ENCODE data around the gene USP10. TPM values are rescaled to one million over a fixed set of nuclear protein-coding genes. Genes with fewer than 3 reads are reported as not detected.

Gene USP10
- total and polyA plus RNA-seq, 9 donors, result 30.6 to 73.4 (median 57.3) TPM

GRCh38 chr16:84819644-84820304, 120.0 kb downstream of the USP10 start, which contains the start of gene CRISPLD2:
TSS of gene CRISPLD2 (plus strand) at chr16:84819985. CDS start at chr16:84838496, 18,511 bp downstream.
- Histone ChIP-seq H3K27ac (ENCODE audit: low read length) (no peak within 1 kb of the TSS), H3K27me3 (ENCODE audit: control insufficient read depth, insufficient read depth, low read length) (peaks cover 34% of the 10 kb centered on the region), H3K4me1 (ENCODE audit: control insufficient read depth, insufficient read depth, low read length) (peaks cover 30% of the 10 kb centered on the region), H3K9me3 (replicated peaks; ENCODE audit: control insufficient read depth, low read depth, low read length) (no peaks in the 10 kb centered on the region), H3K36me3 (ENCODE audit: control insufficient read depth, insufficient read depth, low read length) (no peaks in the 10 kb centered on the region), H3K4me3 (ENCODE audit: low read length) (peak within 1 kb of the TSS; percentile 48)
- peak; percentile 93 for DNase-seq
- WGBS (ENCODE audit: insufficient coverage), result 2% methylated on average over 48 of the region's 53 CpGs

- H3K36me3 ChIP-seq (ENCODE audit: control insufficient read depth, insufficient read depth, low read length), result no peaks in the 10 kb centered on the region
- H3K4me1 ChIP-seq (ENCODE audit: control insufficient read depth, insufficient read depth, low read length), result peaks cover 30% of the 10 kb centered on the region
- H3K9me3 ChIP-seq (replicated peaks; ENCODE audit: control insufficient read depth, low read depth, low read length), result no peaks in the 10 kb centered on the region
- peak overlapping the region; percentile 48 for H3K4me3 ChIP-seq (ENCODE audit: low read length)
- DNase-seq, result no peak
- peaks cover 31% of the 10 kb centered on the region for H3K27me3 ChIP-seq (ENCODE audit: control insufficient read depth, insufficient read depth, low read length)
- WGBS (ENCODE audit: insufficient coverage), result 54% methylated on average over 7 of the region's 8 CpGs
- no peak overlapping the region for H3K27ac ChIP-seq (ENCODE audit: low read length)
Observed at GRCh38 chr16:84820305-84820684, 120.5 kb downstream of the USP10 start.

- no peak for DNase-seq
- H3K4me1 ChIP-seq (ENCODE audit: control insufficient read depth, insufficient read depth, low read length), result peaks cover 26% of the 10 kb centered on the region
- no peaks in the 10 kb centered on the region for H3K9me3 ChIP-seq (replicated peaks; ENCODE audit: control insufficient read depth, low read depth, low read length)
- 59% methylated on average over 12 of the region's 12 CpGs for WGBS (ENCODE audit: insufficient coverage)
- H3K36me3 ChIP-seq (ENCODE audit: control insufficient read depth, insufficient read depth, low read length), result no peaks in the 10 kb centered on the region
- no peak overlapping the region for H3K27ac ChIP-seq (ENCODE audit: low read length)
- peaks cover 27% of the 10 kb centered on the region for H3K27me3 ChIP-seq (ENCODE audit: control insufficient read depth, insufficient read depth, low read length)
- peak overlapping the region; percentile 48 for H3K4me3 ChIP-seq (ENCODE audit: low read length)
Observed at GRCh38 chr16:84820771-84821170, 121.0 kb downstream of the USP10 start.

- H3K4me3 ChIP-seq (ENCODE audit: low read length), result peak overlapping the region; percentile 48
- no peak overlapping the region for H3K27ac ChIP-seq (ENCODE audit: low read length)
- no peaks in the 10 kb centered on the region for H3K36me3 ChIP-seq (ENCODE audit: control insufficient read depth, insufficient read depth, low read length)
- no peak for DNase-seq
- H3K4me1 ChIP-seq (ENCODE audit: control insufficient read depth, insufficient read depth, low read length), result peaks cover 28% of the 10 kb centered on the region
- H3K27me3 ChIP-seq (ENCODE audit: control insufficient read depth, insufficient read depth, low read length), result peaks cover 27% of the 10 kb centered on the region
- 93% methylated on average over 8 of the region's 9 CpGs for WGBS (ENCODE audit: insufficient coverage)
- no peaks in the 10 kb centered on the region for H3K9me3 ChIP-seq (replicated peaks; ENCODE audit: control insufficient read depth, low read depth, low read length)
Observed at GRCh38 chr16:84821179-84821578, 121.4 kb downstream of the USP10 start.

- peaks cover 27% of the 10 kb centered on the region for H3K27me3 ChIP-seq (ENCODE audit: control insufficient read depth, insufficient read depth, low read length)
- H3K4me3 ChIP-seq (ENCODE audit: low read length), result peak overlapping the region; percentile 48
- peaks cover 29% of the 10 kb centered on the region for H3K4me1 ChIP-seq (ENCODE audit: control insufficient read depth, insufficient read depth, low read length)
- 41% methylated on average over 7 of the region's 13 CpGs for WGBS (ENCODE audit: insufficient coverage)
- no peaks in the 10 kb centered on the region for H3K36me3 ChIP-seq (ENCODE audit: control insufficient read depth, insufficient read depth, low read length)
- no peaks in the 10 kb centered on the region for H3K9me3 ChIP-seq (replicated peaks; ENCODE audit: control insufficient read depth, low read depth, low read length)
- no peak overlapping the region for H3K27ac ChIP-seq (ENCODE audit: low read length)
- peak; percentile 39 for DNase-seq
Observed at GRCh38 chr16:84821728-84822689, 122.2 kb downstream of the USP10 start.

GRCh38 chr16:84822990-84823389, 123.2 kb downstream of the USP10 start:
- Histone ChIP-seq H3K27ac (ENCODE audit: low read length) (no peak overlapping the region), H3K4me3 (ENCODE audit: low read length) (no peak overlapping the region)
- DNase-seq, result no peak

GRCh38 chr16:84823484-84823883, 123.7 kb downstream of the USP10 start:
- DNase-seq, result no peak
- Histone ChIP-seq H3K9me3 (replicated peaks; ENCODE audit: control insufficient read depth, low read depth, low read length) (no peaks in the 10 kb centered on the region), H3K27ac (ENCODE audit: low read length) (no peak overlapping the region), H3K4me1 (ENCODE audit: control insufficient read depth, insufficient read depth, low read length) (peaks cover 33% of the 10 kb centered on the region), H3K27me3 (ENCODE audit: control insufficient read depth, insufficient read depth, low read length) (peaks cover 28% of the 10 kb centered on the region), H3K36me3 (ENCODE audit: control insufficient read depth, insufficient read depth, low read length) (no peaks in the 10 kb centered on the region), H3K4me3 (ENCODE audit: low read length) (no peak overlapping the region)
- 88% methylated on average over 4 of the region's 8 CpGs for WGBS (ENCODE audit: insufficient coverage)

More at GRCh38 chr16:84822990-84823389, 123.2 kb downstream of the USP10 start:
- H3K4me1 ChIP-seq (ENCODE audit: control insufficient read depth, insufficient read depth, low read length), result peaks cover 33% of the 10 kb centered on the region
- H3K36me3 ChIP-seq (ENCODE audit: control insufficient read depth, insufficient read depth, low read length), result no peaks in the 10 kb centered on the region
- peaks cover 27% of the 10 kb centered on the region for H3K27me3 ChIP-seq (ENCODE audit: control insufficient read depth, insufficient read depth, low read length)
- 90% methylated on average over 5 of the region's 6 CpGs for WGBS (ENCODE audit: insufficient coverage)
- H3K9me3 ChIP-seq (replicated peaks; ENCODE audit: control insufficient read depth, low read depth, low read length), result no peaks in the 10 kb centered on the region

- Histone ChIP-seq H3K4me1 (ENCODE audit: control insufficient read depth, insufficient read depth, low read length) (peaks cover 35% of the 10 kb centered on the region), H3K4me3 (ENCODE audit: low read length) (no peak overlapping the region), H3K9me3 (replicated peaks; ENCODE audit: control insufficient read depth, low read depth, low read length) (no peaks in the 10 kb centered on the region), H3K36me3 (ENCODE audit: control insufficient read depth, insufficient read depth, low read length) (no peaks in the 10 kb centered on the region), H3K27me3 (ENCODE audit: control insufficient read depth, insufficient read depth, low read length) (peaks cover 24% of the 10 kb centered on the region), H3K27ac (ENCODE audit: low read length) (no peak overlapping the region)
- 55% methylated on average over 5 of the region's 5 CpGs for WGBS (ENCODE audit: insufficient coverage)
- no peak for DNase-seq
Observed at GRCh38 chr16:84823926-84824325, 124.1 kb downstream of the USP10 start.

- Histone ChIP-seq H3K27ac (ENCODE audit: low read length) (no peak overlapping the region), H3K9me3 (replicated peaks; ENCODE audit: control insufficient read depth, low read depth, low read length) (no peaks in the 10 kb centered on the region), H3K36me3 (ENCODE audit: control insufficient read depth, insufficient read depth, low read length) (no peaks in the 10 kb centered on the region), H3K4me3 (ENCODE audit: low read length) (no peak overlapping the region), H3K27me3 (ENCODE audit: control insufficient read depth, insufficient read depth, low read length) (peaks cover 6% of the 10 kb centered on the region), H3K4me1 (ENCODE audit: control insufficient read depth, insufficient read depth, low read length) (peaks cover 22% of the 10 kb centered on the region)
- no peak for DNase-seq
- WGBS (ENCODE audit: insufficient coverage), result 95% methylated on average over 4 of the region's 8 CpGs
Observed at GRCh38 chr16:84825896-84826557, 126.2 kb downstream of the USP10 start.

GRCh38 chr16:84826558-84826941, 126.8 kb downstream of the USP10 start:
- Histone ChIP-seq H3K36me3 (ENCODE audit: control insufficient read depth, insufficient read depth, low read length) (no peaks in the 10 kb centered on the region), H3K4me1 (ENCODE audit: control insufficient read depth, insufficient read depth, low read length) (peaks cover 21% of the 10 kb centered on the region), H3K27me3 (ENCODE audit: control insufficient read depth, insufficient read depth, low read length) (peaks cover 2% of the 10 kb centered on the region), H3K9me3 (replicated peaks; ENCODE audit: control insufficient read depth, low read depth, low read length) (no peaks in the 10 kb centered on the region), H3K27ac (ENCODE audit: low read length) (no peak overlapping the region), H3K4me3 (ENCODE audit: low read length) (no peak overlapping the region)
- DNase-seq, result no peak
- WGBS (ENCODE audit: insufficient coverage), result 58% methylated on average over 12 of the region's 13 CpGs

Measured in muscle of leg (tissue), 11 donors.